ENCODE measurements around the gene NRM. TPM values are rescaled to one million over a fixed set of nuclear protein-coding genes. Genes with fewer than 3 reads are reported as not detected.
"Not testable (repeated sequence)": the region's sequence is repeated elsewhere in the genome, so short reads cannot be mapped to it uniquely, and the experiment has no call there.

The NRM gene, protein sequence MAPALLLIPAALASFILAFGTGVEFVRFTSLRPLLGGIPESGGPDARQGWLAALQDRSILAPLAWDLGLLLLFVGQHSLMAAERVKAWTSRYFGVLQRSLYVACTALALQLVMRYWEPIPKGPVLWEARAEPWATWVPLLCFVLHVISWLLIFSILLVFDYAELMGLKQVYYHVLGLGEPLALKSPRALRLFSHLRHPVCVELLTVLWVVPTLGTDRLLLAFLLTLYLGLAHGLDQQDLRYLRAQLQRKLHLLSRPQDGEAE
- total RNA-seq (ENCODE audit: insufficient read depth, low replicate concordance), result 4.3 TPM

DNA sequence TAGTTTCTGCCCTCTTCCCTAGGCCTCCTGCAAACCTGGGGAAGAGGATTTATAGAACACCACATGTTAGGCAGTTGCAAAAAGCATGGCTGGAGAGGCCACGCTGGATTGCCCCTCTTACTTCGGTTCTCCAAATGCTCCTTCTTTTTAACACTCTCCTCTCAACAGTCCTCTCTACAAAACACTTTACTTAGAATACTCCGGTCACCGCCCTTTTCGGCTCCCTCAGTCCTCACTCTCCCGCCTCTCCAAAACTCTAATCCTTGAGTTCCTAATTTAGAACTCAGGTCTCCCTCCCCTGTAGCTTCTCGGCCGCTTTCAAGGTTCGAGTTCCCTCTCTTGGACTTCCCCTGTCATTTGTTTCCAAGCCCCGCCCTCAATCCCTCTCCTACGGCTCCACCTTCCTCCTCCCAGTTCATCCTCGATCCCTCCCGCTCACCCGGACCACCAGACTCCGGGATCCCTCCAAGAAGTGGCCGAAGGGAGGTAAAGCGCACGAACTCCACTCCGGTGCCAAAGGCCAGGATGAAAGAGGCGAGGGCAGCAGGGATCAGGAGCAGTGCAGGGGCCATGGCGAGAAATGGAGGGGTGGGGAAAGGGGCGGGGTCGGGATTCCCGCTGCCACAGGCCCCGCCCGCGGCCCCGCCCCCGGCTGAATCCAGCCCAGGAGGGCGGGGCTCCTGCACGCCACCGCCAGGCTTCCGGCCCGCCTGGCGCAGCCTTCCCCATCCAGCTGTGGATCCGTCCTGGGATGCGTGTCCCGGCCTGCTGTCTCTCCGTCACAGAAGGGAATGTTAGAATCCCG lies at the start of gene NRM:
TSS of gene NRM (minus strand) at position 582 of the 805 bp plus-strand sequence. CDS start at position 572, 10 bp downstream.
- peak; percentile 96 for DNase-seq (ENCODE audit: low spot score)

DNA sequence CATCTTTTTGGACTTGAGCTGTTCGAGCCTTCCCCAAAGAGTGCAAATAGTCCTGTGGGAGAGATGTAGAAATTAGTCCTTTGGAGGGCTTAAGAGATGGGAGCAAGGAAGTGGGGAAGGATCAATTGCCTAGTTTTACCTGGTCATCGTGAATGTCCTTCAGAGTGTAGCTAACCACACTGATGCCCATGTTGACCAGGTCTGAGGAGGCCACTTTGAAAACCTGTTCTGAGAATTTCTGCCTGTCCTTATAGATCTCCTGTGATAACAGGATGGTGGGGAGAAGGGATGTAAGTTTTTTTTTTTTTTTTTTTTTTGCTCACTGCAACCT lies 49.7 kb upstream of the NRM start:
- DNase-seq (ENCODE audit: low spot score), result no peak

DNA sequence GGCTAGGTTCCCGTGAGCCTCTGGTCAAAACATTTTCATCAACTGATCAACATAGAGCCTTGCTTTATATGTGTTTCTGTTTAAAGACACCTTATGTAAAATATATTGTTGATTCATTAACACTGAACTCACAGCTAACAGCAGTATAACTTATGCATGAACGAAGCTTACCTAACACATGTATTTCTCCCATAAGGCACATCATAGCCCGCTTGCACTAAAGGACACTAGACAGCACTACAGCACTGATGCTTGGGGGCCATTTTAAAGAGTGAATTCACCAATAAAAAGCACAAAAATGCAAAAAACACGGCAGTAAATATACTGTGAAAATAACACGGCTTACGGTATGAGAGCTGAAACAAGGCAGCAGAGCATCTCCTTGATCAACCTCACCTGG lies 47.7 kb upstream of the NRM start:
- DNase-seq (ENCODE audit: low spot score), result no peak

DNA sequence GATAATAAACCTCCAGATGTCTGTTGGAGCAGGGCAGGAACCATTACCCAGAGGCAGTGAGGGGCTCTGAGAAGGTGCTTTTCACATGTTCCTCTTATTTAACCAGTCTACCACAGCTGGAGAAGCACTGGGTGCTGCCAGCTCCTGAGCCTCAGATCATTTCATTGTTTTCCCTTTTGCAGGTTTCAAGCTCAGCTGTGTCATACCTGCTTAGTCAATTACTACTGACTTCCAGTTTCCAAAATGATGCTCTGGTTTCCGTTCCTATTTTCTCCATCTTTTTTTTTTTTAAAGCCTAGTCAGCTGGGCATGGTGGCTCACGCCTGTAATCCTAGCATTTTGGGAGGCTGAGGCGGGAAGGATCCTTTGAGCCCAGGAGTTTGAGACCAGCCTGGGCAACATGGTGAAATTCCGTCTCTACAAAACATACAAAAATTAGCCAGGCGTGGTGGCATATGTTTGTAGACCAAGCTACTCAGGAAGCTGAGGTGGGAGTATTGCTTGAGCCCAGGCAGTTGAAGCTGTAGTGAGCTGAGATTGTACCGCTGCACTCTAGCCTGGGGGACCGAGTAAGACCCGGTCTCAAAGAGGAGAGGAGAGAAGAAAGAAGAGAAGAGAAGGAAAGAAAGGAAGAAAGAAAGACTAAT lies 45.0 kb upstream of the NRM start:
- DNase-seq (ENCODE audit: low spot score), result no peak

DNA sequence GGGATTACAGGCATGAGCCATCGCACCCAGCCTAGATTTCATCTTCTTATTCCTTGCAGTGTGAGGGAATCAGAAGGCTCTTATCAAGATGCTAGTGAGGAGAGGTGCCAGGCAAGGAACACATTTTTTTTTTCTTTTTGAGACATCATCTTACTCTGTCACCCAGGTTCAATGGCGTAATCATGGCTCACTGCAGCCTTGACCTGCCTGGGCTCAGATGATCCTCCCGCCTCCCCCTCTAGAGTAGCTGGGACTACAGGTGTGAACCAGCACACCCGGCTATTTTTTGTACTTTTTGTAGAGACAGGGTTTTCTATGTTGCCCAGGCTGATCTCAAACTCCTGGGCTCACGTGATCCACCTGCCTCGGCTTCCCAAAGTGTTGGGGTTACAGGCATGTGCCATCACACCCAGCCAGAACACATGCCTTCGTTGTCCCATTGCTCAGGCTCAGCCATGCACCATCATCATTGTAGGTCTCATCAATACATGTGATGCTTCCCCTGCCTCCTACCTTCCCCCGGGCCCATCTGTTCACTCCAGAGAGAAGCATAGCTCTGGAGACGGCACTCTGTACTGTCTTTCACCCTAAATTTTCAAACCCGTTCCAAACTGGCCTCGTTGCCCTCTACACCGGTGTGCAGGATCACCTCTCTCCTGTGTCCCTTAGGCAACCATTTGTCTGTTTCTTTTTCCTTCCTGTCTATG lies 41.6 kb upstream of the NRM start:
- no peak for DNase-seq (ENCODE audit: low spot score)

DNA sequence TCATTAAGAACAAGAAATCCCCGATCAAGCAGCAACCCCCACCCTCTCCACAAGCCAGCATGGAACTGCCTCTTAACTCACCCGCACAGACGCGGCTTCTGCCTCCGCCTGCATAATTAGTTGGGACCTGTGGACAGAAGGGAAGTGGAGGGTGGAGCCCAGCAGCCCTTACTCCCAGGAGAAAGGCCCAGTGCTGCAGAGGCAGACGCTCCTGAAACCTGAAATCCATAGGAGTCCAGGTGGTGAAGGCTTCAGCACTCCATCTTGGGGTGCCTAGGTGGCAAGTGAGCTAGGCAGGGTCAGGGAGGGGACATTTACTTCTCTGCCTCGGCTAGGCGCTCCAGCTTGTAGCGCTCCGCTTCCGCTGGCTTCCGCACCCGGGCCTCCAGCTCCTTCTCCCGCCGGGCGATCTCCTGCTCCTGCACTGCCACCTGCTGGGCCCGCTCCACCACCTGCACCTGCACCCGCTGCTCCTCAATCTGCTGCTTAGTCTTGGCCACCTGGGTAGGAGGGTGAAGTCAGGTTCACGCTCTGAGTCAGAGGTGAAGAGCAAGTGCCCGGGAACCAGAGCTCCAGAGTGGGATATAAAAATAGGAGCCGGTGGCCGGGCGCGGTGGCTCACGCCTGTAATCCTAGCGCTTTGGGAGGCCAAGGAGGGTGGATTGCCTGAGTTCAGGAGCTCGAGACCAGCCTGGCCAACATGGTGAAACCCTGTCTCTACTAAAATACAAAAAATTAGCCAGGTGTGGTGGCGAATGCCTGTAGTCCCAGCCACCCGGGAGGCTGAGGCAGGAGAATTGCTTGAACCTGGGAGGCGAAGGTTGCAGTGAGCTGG lies 40.0 kb upstream of the NRM start:
- no peak for DNase-seq (ENCODE audit: low spot score)

DNA sequence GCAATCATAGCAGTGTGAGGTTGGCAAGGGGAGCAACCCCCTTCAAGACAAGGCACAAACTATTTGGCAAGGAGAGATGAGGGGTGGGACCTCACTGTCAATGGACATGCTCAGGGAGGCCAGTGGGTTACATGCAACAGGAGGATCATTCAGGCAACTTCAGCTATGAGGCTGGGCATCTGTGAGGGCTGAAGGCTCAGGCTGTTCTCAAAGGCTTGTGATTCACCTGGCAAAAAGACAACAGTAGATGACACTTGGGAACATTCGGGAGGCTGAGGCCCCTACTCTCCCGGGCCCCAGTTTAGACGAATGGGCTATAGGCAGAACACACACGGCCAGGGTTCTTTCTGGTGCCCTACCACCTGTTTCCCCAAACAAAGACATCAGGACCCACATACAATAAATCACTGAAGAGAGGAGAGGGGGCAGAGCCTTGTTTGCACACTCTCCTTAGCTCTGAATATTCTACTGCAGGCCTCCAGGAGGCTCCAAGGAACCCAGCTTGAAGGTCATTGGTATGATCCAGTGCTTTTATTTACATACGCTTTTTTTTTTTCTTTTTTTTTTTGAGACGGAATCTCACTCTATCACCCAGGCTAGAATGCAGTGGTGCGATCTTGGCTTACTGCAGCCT lies 37.3 kb upstream of the NRM start:
- no peak for DNase-seq (ENCODE audit: low spot score)

DNA sequence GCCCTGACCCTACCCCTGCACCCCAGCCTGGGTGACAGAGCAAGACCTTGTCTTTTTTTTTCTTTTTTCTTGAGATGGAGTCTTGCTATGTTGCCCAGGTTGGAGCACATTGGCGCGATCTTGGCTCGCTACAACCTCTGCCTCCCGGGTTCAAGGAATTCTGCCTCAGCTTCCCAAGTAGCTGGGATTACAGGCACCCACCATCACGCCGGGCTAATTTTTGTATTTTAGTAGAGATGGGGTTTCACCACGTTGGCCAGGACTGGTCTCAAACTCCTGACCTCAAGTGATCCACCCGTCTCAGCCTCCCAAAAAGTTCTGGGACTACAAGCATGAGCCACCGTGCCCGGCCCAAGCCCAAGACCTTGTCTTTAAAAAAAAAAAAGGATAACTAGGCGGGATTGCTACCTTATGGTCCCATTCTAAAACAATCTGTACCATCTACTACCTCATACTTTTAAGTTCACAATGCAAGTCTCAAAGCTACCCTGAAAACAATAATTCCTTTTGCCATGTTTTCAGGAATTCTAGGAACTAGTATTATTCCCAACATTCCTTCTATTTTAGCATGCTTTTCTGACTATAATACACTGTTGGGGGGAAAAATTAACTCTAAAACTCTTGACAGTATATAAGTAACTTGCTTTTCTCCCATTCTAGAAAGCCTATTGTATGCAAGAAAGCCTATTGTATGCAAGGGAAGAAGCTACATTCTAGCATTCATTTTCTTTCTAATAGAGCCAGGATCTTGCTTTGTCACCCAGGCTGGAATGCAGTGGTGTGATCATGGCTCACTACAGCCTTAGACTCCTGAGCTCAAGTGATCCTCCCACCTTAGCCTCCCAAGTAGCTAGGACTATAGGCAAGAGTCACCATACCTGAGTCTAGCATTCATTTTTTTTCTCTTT lies 36.0 kb upstream of the NRM start:
- no peak for DNase-seq (ENCODE audit: low spot score)

DNA sequence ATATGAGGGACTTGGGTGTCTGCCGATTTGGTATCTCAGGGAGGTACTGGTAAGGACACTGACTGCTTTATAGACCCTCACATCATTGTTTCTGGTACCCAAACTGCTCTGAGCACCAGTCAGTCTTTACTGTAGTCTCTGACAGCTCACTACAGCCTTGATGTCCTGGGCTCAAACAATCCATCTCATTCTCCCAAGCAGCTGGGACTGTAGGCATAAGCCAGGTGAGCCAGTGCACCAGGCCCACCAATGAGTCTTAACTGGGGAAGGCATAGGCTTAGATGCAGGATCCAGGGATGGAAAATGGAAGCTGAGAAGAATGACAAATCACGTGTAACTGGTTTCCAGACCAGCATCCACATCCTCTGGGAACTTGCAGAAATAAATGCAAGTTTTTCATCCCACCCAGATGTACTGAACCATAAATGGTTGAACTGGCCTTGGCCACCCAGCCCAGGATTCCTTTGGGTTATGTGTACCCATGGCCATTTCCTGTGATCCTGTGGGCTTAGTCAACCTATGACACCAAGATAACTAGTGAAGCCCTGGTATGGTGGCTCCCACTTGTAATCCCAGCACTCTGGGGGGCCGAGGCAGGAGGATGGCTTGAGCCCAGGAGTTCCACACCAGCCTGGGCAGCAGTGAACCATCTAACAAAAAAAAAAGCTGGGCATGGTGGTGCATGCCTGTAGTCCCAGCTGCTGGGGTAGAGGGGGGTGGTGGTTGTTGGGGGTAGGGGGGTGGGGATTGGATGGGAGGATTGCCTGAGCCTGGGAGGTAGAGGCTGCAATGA lies 35.1 kb upstream of the NRM start:
- no peak for DNase-seq (ENCODE audit: low spot score)

DNA sequence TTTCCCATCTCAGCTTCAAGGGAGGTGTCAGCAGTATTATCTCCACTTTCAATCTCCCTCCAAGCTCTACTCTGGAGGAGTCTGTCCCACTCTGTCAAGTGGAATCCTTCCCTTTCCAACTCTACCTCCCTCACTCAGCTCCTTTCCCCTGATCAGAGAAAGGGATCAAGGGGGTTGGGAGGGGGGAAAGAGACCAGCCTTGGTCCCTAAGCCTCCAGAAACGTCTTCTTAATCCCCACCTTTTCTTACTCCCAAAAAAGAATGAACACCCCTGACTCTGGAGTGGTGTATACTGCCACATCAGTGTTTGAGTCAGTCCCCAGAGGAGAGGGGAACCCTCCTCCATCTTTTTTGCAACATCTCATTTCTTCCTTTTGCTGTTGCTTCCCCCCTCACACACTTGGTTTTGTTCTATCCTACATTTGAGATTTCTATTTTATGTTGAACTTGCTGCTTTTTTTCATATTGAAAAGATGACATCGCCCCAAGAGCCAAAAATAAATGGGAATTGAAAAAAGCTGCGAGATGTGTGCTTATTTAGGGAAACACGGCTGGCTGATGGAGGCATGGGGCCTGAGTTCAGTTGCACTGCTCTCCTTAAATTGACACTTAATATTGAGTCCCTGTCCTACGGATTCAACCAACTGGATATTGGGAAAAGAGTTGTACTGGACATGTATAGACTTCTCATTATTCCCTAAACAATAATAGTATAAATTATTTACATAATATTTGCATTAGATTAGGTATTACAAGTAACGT lies 34.3 kb upstream of the NRM start:
- no peak for DNase-seq (ENCODE audit: low spot score)

DNA sequence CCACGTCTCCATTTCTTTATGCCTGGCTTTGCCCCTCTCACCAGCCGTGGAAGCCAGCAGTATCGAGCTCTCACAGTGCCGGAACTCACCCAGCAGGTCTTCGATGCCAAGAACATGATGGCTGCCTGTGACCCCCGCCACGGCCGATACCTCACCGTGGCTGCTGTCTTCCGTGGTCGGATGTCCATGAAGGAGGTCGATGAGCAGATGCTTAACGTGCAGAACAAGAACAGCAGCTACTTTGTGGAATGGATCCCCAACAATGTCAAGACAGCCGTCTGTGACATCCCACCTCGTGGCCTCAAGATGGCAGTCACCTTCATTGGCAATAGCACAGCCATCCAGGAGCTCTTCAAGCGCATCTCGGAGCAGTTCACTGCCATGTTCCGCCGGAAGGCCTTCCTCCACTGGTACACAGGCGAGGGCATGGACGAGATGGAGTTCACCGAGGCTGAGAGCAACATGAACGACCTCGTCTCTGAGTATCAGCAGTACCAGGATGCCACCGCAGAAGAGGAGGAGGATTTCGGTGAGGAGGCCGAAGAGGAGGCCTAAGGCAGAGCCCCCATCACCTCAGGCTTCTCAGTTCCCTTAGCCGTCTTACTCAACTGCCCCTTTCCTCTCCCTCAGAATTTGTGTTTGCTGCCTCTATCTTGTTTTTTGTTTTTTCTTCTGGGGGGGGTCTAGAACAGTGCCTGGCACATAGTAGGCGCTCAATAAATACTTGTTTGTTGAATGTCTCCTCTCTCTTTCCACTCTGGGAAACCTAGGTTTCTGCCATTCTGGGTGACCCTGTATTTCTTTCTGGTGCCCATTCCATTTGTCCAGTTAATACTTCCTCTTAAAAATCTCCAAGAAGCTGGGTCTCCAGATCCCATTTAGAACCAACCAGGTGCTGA lies 33.3 kb upstream of the NRM start:
- not testable (repeated sequence) for DNase-seq (ENCODE audit: low spot score)

DNA sequence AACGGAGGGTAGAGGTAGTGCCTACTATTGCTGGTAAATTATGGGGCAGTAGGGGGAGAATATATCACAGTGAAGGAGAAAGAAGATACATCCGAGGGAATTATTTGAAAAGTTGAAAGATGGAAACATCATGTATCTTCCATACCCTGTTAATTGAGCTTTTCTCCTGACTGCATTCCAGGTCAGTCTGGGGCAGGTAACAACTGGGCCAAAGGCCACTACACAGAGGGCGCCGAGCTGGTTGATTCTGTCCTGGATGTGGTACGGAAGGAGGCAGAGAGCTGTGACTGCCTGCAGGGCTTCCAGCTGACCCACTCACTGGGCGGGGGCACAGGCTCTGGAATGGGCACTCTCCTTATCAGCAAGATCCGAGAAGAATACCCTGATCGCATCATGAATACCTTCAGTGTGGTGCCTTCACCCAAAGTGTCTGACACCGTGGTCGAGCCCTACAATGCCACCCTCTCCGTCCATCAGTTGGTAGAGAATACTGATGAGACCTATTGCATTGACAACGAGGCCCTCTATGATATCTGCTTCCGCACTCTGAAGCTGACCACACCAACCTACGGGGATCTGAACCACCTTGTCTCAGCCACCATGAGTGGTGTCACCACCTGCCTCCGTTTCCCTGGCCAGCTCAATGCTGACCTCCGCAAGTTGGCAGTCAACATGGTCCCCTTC lies 32.5 kb upstream of the NRM start:
- DNase-seq (ENCODE audit: low spot score), result not testable (repeated sequence)

DNA sequence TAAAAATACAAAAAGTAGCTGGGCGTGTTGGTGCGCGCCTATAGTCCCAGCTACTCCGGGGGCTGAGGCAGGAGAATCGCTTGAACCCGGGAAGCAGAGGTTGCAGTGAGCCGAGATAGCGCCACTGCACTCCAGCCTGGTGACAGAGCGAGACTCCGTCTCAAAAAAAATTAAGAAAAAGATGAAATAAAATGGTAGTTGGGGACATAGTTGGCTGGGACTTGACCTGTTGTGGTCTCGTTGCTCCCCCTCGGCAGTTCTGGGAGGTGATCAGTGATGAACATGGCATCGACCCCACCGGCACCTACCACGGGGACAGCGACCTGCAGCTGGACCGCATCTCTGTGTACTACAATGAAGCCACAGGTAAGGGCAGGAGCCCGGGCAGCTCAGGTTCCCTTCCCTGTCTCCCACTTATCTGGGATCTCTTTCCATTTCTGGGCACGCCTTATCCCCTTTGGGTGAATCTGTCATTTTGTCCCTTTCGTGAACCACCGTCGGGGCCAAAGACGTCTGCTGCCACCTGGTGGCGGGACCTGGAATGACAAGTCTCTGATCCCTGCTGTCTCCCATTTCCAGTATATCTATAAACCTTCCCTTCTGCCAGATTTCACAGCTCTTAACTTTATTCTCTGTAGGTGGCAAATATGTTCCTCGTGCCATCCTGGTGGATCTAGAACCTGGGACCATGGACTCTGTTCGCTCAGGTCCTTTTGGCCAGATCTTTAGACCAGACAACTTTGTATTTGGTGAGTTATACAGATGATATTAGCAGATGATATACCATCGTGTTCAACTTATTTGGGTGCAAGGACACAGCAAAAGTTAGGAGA lies 31.7 kb upstream of the NRM start:
- DNase-seq (ENCODE audit: low spot score), result peak; percentile 76

DNA sequence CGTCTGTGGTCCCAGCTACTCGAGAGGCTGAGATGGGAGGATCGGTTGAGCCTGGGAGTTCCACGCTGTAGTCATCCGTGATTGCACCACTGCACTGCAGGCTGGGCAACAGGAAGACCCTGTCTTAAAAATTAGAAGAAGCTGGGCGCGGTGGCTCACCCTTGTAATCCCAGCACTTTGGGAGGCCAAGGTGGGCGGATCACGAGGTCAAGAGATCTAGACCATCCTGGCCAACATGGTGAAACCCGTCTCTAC lies 31.2 kb upstream of the NRM start:
- DNase-seq (ENCODE audit: low spot score), result peak; percentile 43

DNA sequence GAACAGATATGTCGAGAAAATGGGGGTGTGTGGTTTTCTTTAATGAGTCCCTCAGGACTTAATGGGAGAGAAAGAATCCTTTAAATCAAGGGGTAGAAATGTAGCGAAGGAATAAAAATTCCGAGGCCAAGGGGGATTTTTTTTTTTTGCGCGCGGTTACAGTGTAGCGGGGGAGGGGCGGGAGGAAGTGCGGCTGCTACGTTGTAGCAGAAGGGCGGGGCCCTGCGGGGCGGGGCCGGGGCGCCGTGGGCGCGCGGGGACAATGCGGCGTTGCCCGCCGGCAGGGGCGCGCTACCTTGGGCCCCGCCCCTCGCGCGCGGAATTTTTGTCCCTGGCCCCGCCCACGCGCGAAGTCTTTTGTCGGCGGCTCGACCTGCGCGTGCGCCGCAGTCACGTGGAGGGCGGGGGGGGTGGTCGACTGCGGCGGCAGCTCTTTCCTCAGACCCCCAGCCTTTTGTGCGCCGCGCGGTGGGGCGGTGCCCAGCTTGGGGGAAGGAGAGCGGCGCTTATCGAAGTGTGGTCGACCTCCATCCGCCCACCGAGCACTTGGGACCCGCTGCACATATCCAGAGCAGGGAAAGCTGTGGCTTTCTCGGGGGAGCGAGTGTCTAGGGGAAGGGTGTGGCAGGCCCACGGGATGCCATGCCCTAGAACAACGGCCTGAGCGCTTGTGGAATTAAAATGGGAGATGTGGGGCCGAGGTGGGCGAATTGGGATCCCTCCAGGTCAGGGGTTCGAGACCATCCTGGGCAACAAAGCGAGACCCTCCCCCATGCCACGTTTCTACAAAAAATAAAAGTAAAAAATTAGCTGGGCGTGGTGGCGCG lies 30.6 kb upstream of the NRM start:
- DNase-seq (ENCODE audit: low spot score), result peak; percentile 89

All from umbilical cord (tissue), 2 donors.